NOMO-1 treated with DMSO at 0.1 percent for 48 hours (cell line): ENCODE data around the gene PAFAH1B1.
"Not testable (repeated sequence)": the region's sequence is repeated elsewhere in the genome, so short reads cannot be mapped to it uniquely, and the experiment has no call there.

Experiments
- DNase-seq: peaks from one replicate; lab custom pipeline; 2025; ENCODE audit not compliant: unreplicated experiment; lab: John Stamatoyannopoulos, UW

The PAFAH1B1 gene

GRCh38 chr17:2689411-2690164 is 96.1 kb downstream of the PAFAH1B1 start:
- DNase-seq, result no peak

- no peak for DNase-seq
These were observed 97.0 kb downstream of the PAFAH1B1 start for GRCh38 chr17:2690165-2691068.

- no peak for DNase-seq
These were observed 97.8 kb downstream of the PAFAH1B1 start for GRCh38 chr17:2691069-2691871.

- no peak for DNase-seq
These were observed 98.7 kb downstream of the PAFAH1B1 start for GRCh38 chr17:2691965-2692780.

- DNase-seq, result no peak
These were observed 99.3 kb downstream of the PAFAH1B1 start for GRCh38 chr17:2692781-2693135.

GRCh38 chr17:2693561-2694380 is 100.3 kb downstream of the PAFAH1B1 start:
- no peak for DNase-seq

GRCh38 chr17:2694381-2695242 is 101.2 kb downstream of the PAFAH1B1 start:
- no peak for DNase-seq

- no peak for DNase-seq
These were observed 101.9 kb downstream of the PAFAH1B1 start for GRCh38 chr17:2695243-2695960.

- DNase-seq, result no peak
These were observed 102.7 kb downstream of the PAFAH1B1 start for GRCh38 chr17:2695961-2696760.

GRCh38 chr17:2697611-2698162 is 104.2 kb downstream of the PAFAH1B1 start:
- DNase-seq, result no peak

- DNase-seq, result not testable (repeated sequence)
These were observed 105.9 kb downstream of the PAFAH1B1 start for GRCh38 chr17:2699216-2699805.

GRCh38 chr17:2700030-2700490 is 106.6 kb downstream of the PAFAH1B1 start:
- no peak for DNase-seq

GRCh38 chr17:2700491-2701141 is 107.2 kb downstream of the PAFAH1B1 start:
- peak; percentile 100 for DNase-seq

- no peak for DNase-seq
These were observed 107.9 kb downstream of the PAFAH1B1 start for GRCh38 chr17:2701161-2701995.
